Adrenal gland (tissue), 5 donors: ENCODE data around the gene PIK3CG.

Experiments used
- POLR2A ChIP-seq, 2 donors: fragments of 450-650 bp; IDR thresholded peaks; one replicate each; pipeline ENCODE4 v1.6.1; 2017; ENCODE audit warnings: antibody characterized with exemption in 2 of 2, mild to moderate bottlenecking in 2 of 2, moderate library complexity in 1 of 2
- TF ChIP-seq, protein P1 (sequence below), 6 experiments: fragments of 450-650 bp in 4 of 6; fragments of 200-600 bp in 2 of 6; sonication (generic) in 1 of 6; IDR thresholded peaks; 1 replicate in 5 of 6; 2 replicates in 1 of 6; pipeline versions ENCODE4 v1.5.1 to v1.8.0; 2016 to 2021; ENCODE audit warnings: antibody characterized with exemption in 6 of 6, mild to moderate bottlenecking in 2 of 6, moderate library complexity in 1 of 6
- donor health status: DM: no; HTN: no; CAD: no.

DNA sequence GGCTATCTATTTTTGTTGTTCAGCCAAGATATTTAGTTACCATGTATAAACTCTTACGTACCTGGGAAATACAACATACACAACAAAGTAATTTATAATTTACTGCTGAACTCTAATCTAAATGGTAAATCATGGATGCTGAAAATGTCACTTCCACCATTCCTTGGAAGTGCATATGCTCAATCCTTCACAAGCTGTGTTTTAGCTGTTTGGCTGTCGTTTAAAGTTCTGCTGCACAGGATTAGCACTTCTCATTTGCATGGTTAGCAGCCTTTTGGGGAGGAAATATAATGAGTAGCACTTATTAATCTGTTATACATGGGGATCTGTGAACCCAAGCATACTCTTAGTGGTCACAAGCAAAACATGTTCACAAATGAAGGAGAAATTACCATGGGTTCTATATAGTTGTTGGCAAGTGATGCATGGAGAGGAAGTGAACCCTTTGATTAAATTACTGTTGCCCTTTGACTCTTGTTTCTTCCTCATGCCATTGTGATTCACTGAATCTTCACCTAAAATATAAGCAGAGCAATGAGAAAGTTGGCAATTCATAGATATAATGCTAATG lies 18.5 kb downstream of the PIK3CG start:
- TF ChIP-seq, protein P1, sequence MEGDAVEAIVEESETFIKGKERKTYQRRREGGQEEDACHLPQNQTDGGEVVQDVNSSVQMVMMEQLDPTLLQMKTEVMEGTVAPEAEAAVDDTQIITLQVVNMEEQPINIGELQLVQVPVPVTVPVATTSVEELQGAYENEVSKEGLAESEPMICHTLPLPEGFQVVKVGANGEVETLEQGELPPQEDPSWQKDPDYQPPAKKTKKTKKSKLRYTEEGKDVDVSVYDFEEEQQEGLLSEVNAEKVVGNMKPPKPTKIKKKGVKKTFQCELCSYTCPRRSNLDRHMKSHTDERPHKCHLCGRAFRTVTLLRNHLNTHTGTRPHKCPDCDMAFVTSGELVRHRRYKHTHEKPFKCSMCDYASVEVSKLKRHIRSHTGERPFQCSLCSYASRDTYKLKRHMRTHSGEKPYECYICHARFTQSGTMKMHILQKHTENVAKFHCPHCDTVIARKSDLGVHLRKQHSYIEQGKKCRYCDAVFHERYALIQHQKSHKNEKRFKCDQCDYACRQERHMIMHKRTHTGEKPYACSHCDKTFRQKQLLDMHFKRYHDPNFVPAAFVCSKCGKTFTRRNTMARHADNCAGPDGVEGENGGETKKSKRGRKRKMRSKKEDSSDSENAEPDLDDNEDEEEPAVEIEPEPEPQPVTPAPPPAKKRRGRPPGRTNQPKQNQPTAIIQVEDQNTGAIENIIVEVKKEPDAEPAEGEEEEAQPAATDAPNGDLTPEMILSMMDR (IDR thresholded peaks at IDR 0.05), result no peak
- TF ChIP-seq POLR2A (IDR thresholded peaks at IDR 0.05), result no peak
